A549 treated with Hydrocortisone at 1 μM for 4 hours (cell line): ENCODE measurements around the gene ZNF365. TPM values are rescaled to one million over a fixed set of nuclear protein-coding genes. Genes with fewer than 3 reads are reported as not detected.

Experiments
- total RNA-seq: library from RNA; stranded (reverse); fragments of 200-300 nt; extraction: Qiagen RNA extraction; gene quantifications from 5 replicates; pipeline ENCODE4 v1.2.3, GENCODE V29; 2022

ZNF365 gene
- total RNA-seq = 0.83 to 1.2 TPM (median 1.0 TPM) in 5 replicates

GRCh38 chr10:62373995-62374861 lies at the start of gene ZNF365:
Gene ZNF365 (plus strand): TSS chr10:62374369. CDS start chr10:62376194, 1,825 bp downstream.

Other genes with a start within 250 kb of the ZNF365 start
- 0.84 to 0.93 TPM (median 0.91 TPM) in 5 replicates for gene RTKN2, start 105.5 kb upstream of the ZNF365 start, total RNA-seq